AG10803 (cell line): ENCODE measurements around the gene ZNF784.
"Not testable (repeated sequence)": the region's sequence is repeated elsewhere in the genome, so short reads cannot be mapped to it uniquely, and the experiment has no call there.

Experiments
- DNase-seq: peaks from one replicate; pipeline ENCODE4 v3.0.0; 2010; ENCODE audit warnings: low read depth
- H3K4me3 ChIP-seq: 2 replicates; pipeline ENCODE4 v1.5.1; 2011; ENCODE audit warnings: mild to moderate bottlenecking, low read length, control low read depth
- CTCF ChIP-seq: conservative IDR thresholded peaks from 2 replicates; pipeline ENCODE4 v1.5.1; 2011; ENCODE audit warnings: mild to moderate bottlenecking, low read length, control low read depth, inconsistent platforms

Gene ZNF784

GRCh38 chr19:55576746-55577145, 47.6 kb downstream of the ZNF784 start:
- no peak for TF ChIP-seq CTCF
- H3K4me3 ChIP-seq, result no peak overlapping the region
- no peak for DNase-seq

GRCh38 chr19:55573929-55574328, 50.4 kb downstream of the ZNF784 start:
- not testable (repeated sequence) for DNase-seq, H3K4me3 ChIP-seq
